HUES6 (cell line): ENCODE measurements around the gene CDS1.
A peak's percentile ranks its signal among the peaks of the same experiment; 100 is the strongest.

ENCODE experiments used
- H3K27ac ChIP-seq: 2 replicates; pipeline ENCODE4 v1.7.0; 2013; ENCODE audit warnings: low read depth, mild to moderate bottlenecking, low read length, inconsistent platforms
- H3K27me3 ChIP-seq: 2 replicates; pipeline ENCODE4 v1.6.1; 2013; ENCODE audit warnings: low read length; ENCODE audit not compliant: control insufficient read depth, insufficient read depth
- H3K36me3 ChIP-seq: 2 replicates; pipeline ENCODE4 v1.6.1; 2013; ENCODE audit warnings: low read length; ENCODE audit not compliant: control insufficient read depth, insufficient read depth
- H3K4me1 ChIP-seq: 2 replicates; pipeline ENCODE4 v1.6.1; 2013; ENCODE audit warnings: low read length; ENCODE audit not compliant: control insufficient read depth, insufficient read depth
- H3K4me3 ChIP-seq: 2 replicates; pipeline ENCODE4 v1.5.1; 2013; ENCODE audit warnings: low read depth, low read length
- H3K9ac ChIP-seq: one replicate; pipeline ENCODE4 v1.6.1; 2013; ENCODE audit warnings: mild to moderate bottlenecking, low read length
- H3K9me3 ChIP-seq: 2 replicates; pipeline ENCODE4 v1.6.1; 2013; ENCODE audit warnings: low read depth, low read length; ENCODE audit not compliant: control insufficient read depth, insufficient read depth

Gene CDS1

GRCh38 chr4:84611531-84611930, 28.6 kb downstream of the CDS1 start:
- no peaks in the 10 kb centered on the region for H3K27me3 ChIP-seq
- no peaks in the 10 kb centered on the region for H3K4me1 ChIP-seq
- H3K27ac ChIP-seq, result no peak overlapping the region
- no peak overlapping the region for H3K4me3 ChIP-seq
- H3K9me3 ChIP-seq, result no peaks in the 10 kb centered on the region
- H3K36me3 ChIP-seq, result peaks cover 18% of the 10 kb centered on the region
- H3K9ac ChIP-seq, result no peak overlapping the region

- H3K27me3 ChIP-seq, result no peaks in the 10 kb centered on the region
- no peaks in the 10 kb centered on the region for H3K9me3 ChIP-seq
- peaks cover 15% of the 10 kb centered on the region for H3K36me3 ChIP-seq
- no peak overlapping the region for H3K27ac ChIP-seq
- H3K4me3 ChIP-seq, result no peak overlapping the region
- H3K4me1 ChIP-seq, result no peaks in the 10 kb centered on the region
- no peak overlapping the region for H3K9ac ChIP-seq
These were observed 32.0 kb downstream of the CDS1 start for GRCh38 chr4:84614891-84615290.

GRCh38 chr4:84615355-84615754, 32.4 kb downstream of the CDS1 start:
- no peaks in the 10 kb centered on the region for H3K9me3 ChIP-seq
- no peak overlapping the region for H3K27ac ChIP-seq
- H3K9ac ChIP-seq, result no peak overlapping the region
- H3K4me3 ChIP-seq, result no peak overlapping the region
- no peaks in the 10 kb centered on the region for H3K27me3 ChIP-seq
- H3K36me3 ChIP-seq, result peaks cover 10% of the 10 kb centered on the region; the same call in 1 of the 2 replicates
- H3K4me1 ChIP-seq, result no peaks in the 10 kb centered on the region

- no peak overlapping the region for H3K9ac ChIP-seq
- no peaks in the 10 kb centered on the region for H3K27me3 ChIP-seq
- 0 out of 2 replicates have a peak overlapping the region, but pooled peaks have one; percentile 14 for H3K27ac ChIP-seq
- H3K4me1 ChIP-seq, result no peaks in the 10 kb centered on the region
- no peak overlapping the region for H3K4me3 ChIP-seq
- no peaks in the 10 kb centered on the region for H3K9me3 ChIP-seq
- H3K36me3 ChIP-seq, result peaks cover 10% of the 10 kb centered on the region; the same call in 1 of the 2 replicates
These were observed 40.0 kb downstream of the CDS1 start for GRCh38 chr4:84622959-84623358.

- no peak overlapping the region for H3K9ac ChIP-seq
- no peak overlapping the region for H3K4me3 ChIP-seq
- H3K4me1 ChIP-seq, result no peaks in the 10 kb centered on the region
- no peaks in the 10 kb centered on the region for H3K9me3 ChIP-seq
- H3K27me3 ChIP-seq, result no peaks in the 10 kb centered on the region
- 0 out of 2 replicates have a peak overlapping the region, but pooled peaks have one; percentile 14 for H3K27ac ChIP-seq
- H3K36me3 ChIP-seq, result peaks cover 6% of the 10 kb centered on the region; the same call in 1 of the 2 replicates
These were observed 40.7 kb downstream of the CDS1 start for GRCh38 chr4:84623661-84624060.

GRCh38 chr4:84626673-84627072, 43.7 kb downstream of the CDS1 start:
- Histone ChIP-seq H3K9ac (no peak overlapping the region), H3K4me1 (no peaks in the 10 kb centered on the region), H3K4me3 (no peak overlapping the region), H3K27me3 (no peaks in the 10 kb centered on the region), H3K9me3 (no peaks in the 10 kb centered on the region), H3K27ac (no peak overlapping the region), H3K36me3 (peaks cover 4% of the 10 kb centered on the region; the same call in 1 of the 2 replicates)

- no peaks in the 10 kb centered on the region for H3K4me1 ChIP-seq
- no peaks in the 10 kb centered on the region for H3K9me3 ChIP-seq
- no peak overlapping the region for H3K27ac ChIP-seq
- H3K9ac ChIP-seq, result no peak overlapping the region
- peaks cover 3% of the 10 kb centered on the region; the same call in 1 of the 2 replicates for H3K36me3 ChIP-seq
- H3K27me3 ChIP-seq, result no peaks in the 10 kb centered on the region
- H3K4me3 ChIP-seq, result no peak overlapping the region
These were observed 48.6 kb downstream of the CDS1 start for GRCh38 chr4:84631573-84631972.

GRCh38 chr4:84632092-84632491, 49.2 kb downstream of the CDS1 start:
- Histone ChIP-seq H3K4me3 (no peak overlapping the region), H3K9ac (no peak overlapping the region), H3K27ac (no peak overlapping the region), H3K9me3 (no peaks in the 10 kb centered on the region), H3K36me3 (peaks cover 3% of the 10 kb centered on the region; the same call in 1 of the 2 replicates), H3K27me3 (no peaks in the 10 kb centered on the region), H3K4me1 (no peaks in the 10 kb centered on the region)

- no peak overlapping the region for H3K4me3 ChIP-seq
- H3K9ac ChIP-seq, result no peak overlapping the region
- H3K9me3 ChIP-seq, result no peaks in the 10 kb centered on the region
- H3K36me3 ChIP-seq, result peaks cover 7% of the 10 kb centered on the region
- no peak overlapping the region for H3K27ac ChIP-seq
- H3K4me1 ChIP-seq, result no peaks in the 10 kb centered on the region
- no peaks in the 10 kb centered on the region for H3K27me3 ChIP-seq
These were observed 52.0 kb downstream of the CDS1 start for GRCh38 chr4:84634961-84635360.

GRCh38 chr4:84638092-84638491, 55.2 kb downstream of the CDS1 start:
- no peaks in the 10 kb centered on the region for H3K4me1 ChIP-seq
- no peaks in the 10 kb centered on the region for H3K9me3 ChIP-seq
- no peak overlapping the region for H3K4me3 ChIP-seq
- no peaks in the 10 kb centered on the region for H3K27me3 ChIP-seq
- H3K9ac ChIP-seq, result no peak overlapping the region
- peaks cover 14% of the 10 kb centered on the region for H3K36me3 ChIP-seq
- H3K27ac ChIP-seq, result no peak overlapping the region

- H3K9me3 ChIP-seq, result no peaks in the 10 kb centered on the region
- H3K27me3 ChIP-seq, result no peaks in the 10 kb centered on the region
- peaks cover 17% of the 10 kb centered on the region for H3K36me3 ChIP-seq
- H3K9ac ChIP-seq, result no peak overlapping the region
- no peak overlapping the region for H3K27ac ChIP-seq
- no peak overlapping the region for H3K4me3 ChIP-seq
- H3K4me1 ChIP-seq, result no peaks in the 10 kb centered on the region
These were observed 56.2 kb downstream of the CDS1 start for GRCh38 chr4:84639145-84639544.

GRCh38 chr4:84644087-84644486, 61.2 kb downstream of the CDS1 start:
- no peaks in the 10 kb centered on the region for H3K9me3 ChIP-seq
- peaks cover 12% of the 10 kb centered on the region; the same call in 1 of the 2 replicates for H3K4me1 ChIP-seq

More at GRCh38 chr4:84644087-84644486, 61.2 kb downstream of the CDS1 start:
- Histone ChIP-seq H3K36me3 (peaks cover 11% of the 10 kb centered on the region), H3K27ac (no peak overlapping the region), H3K9ac (no peak overlapping the region), H3K4me3 (no peak overlapping the region), H3K27me3 (no peaks in the 10 kb centered on the region)
